HG02943 (cell line): ENCODE measurements around the gene ARHGAP23.

Experiments used
- ATAC-seq: cut with Tn5 transposase; IDR thresholded peaks from one replicate; pipeline ENCODE4 v1.9.1; 2021; ENCODE audit warnings: mild to moderate bottlenecking, low read depth, moderate library complexity; ENCODE audit not compliant: unreplicated experiment

ARHGAP23 gene

GRCh38 chr17:38440614-38441397, 12.5 kb downstream of the ARHGAP23 start:
- ATAC-seq, result no peak

GRCh38 chr17:38441429-38442061, 13.3 kb downstream of the ARHGAP23 start:
- ATAC-seq, result no peak

- ATAC-seq, result no peak
Measured at GRCh38 chr17:38442548-38442947, 14.3 kb downstream of the ARHGAP23 start.

GRCh38 chr17:38443356-38444031, 15.2 kb downstream of the ARHGAP23 start:
- no peak for ATAC-seq

GRCh38 chr17:38444151-38444550, 15.9 kb downstream of the ARHGAP23 start:
- no peak for ATAC-seq

GRCh38 chr17:38447502-38448085, 19.3 kb downstream of the ARHGAP23 start:
- ATAC-seq, result no peak

GRCh38 chr17:38448208-38448771, 20.0 kb downstream of the ARHGAP23 start:
- ATAC-seq, result no peak

GRCh38 chr17:38449364-38449763, 21.1 kb downstream of the ARHGAP23 start:
- ATAC-seq, result no peak

GRCh38 chr17:38450557-38451029, 22.3 kb downstream of the ARHGAP23 start:
- ATAC-seq, result no peak

- ATAC-seq, result no peak
Measured at GRCh38 chr17:38451030-38451839, 23.0 kb downstream of the ARHGAP23 start.

GRCh38 chr17:38451840-38452529, 23.7 kb downstream of the ARHGAP23 start:
- ATAC-seq, result no peak

- ATAC-seq, result no peak
Measured at GRCh38 chr17:38452719-38453118, 24.5 kb downstream of the ARHGAP23 start.

GRCh38 chr17:38453951-38454421, 25.7 kb downstream of the ARHGAP23 start:
- no peak for ATAC-seq

- no peak for ATAC-seq
Measured at GRCh38 chr17:38454532-38454931, 26.3 kb downstream of the ARHGAP23 start.

- ATAC-seq, result no peak
Measured at GRCh38 chr17:38455288-38455915, 27.1 kb downstream of the ARHGAP23 start.

GRCh38 chr17:38456031-38456815, 28.0 kb downstream of the ARHGAP23 start:
- ATAC-seq, result no peak

- ATAC-seq, result no peak
Measured at GRCh38 chr17:38457577-38458371, 29.5 kb downstream of the ARHGAP23 start.
